NB4 (cell line): ENCODE data around the gene FAR1.

ENCODE experiments used
- DNase-seq: peaks from one replicate; pipeline ENCODE4 v3.0.0; 2010; ENCODE audit warnings: low read depth
- H3K4me3 ChIP-seq: one replicate; pipeline ENCODE4 v1.5.1; 2011; ENCODE audit warnings: mild to moderate bottlenecking, low read depth, low read length, moderate library complexity
- CTCF ChIP-seq: IDR thresholded peaks from one replicate; pipeline ENCODE4 v1.5.1; 2012; ENCODE audit warnings: low read depth, low read length
- MAX ChIP-seq: IDR thresholded peaks from 2 replicates; pipeline ENCODE4 v1.6.1; 2011; ENCODE audit warnings: low read depth, low read length
- MYC ChIP-seq: IDR thresholded peaks from 2 replicates; pipeline ENCODE4 v1.6.1; 2011; ENCODE audit warnings: low read depth, low read length
- POLR2A ChIP-seq: IDR thresholded peaks from 2 replicates; pipeline ENCODE4 v1.6.1; 2011; ENCODE audit warnings: mild to moderate bottlenecking; ENCODE audit not compliant: insufficient read length; ENCODE audit errors: extremely low read depth

The FAR1 gene

DNA sequence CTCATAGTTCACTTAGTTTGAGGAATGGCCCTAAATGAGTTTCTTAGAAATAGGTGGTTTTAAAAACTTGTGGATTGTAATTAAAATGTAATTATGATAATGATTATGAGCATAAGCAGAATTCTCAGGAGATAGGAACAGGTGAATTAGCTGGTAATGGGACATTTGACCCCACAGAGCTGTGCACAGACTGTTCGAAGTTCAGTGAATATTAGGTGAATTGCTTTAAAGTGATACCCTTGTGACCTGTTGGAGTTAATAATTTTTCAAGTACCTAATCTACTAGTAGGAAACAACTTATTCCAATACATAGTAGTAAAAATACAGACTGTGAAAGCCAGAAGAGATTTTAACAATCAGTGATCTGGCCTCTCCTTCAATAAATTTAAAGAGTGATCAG, 8.1 kb downstream of the FAR1 start:
- no peak for DNase-seq
- H3K4me3 ChIP-seq: no peak overlapping the region
- TF ChIP-seq MYC (no peak), POLR2A (no peak), MAX (no peak), CTCF (no peak)

- no peak overlapping the region for H3K4me3 ChIP-seq
- no peak for TF ChIP-seq MYC
- TF ChIP-seq CTCF: no peak
- no peak for TF ChIP-seq POLR2A
- no peak for TF ChIP-seq MAX
- DNase-seq: no peak
Observed at GRCh38 chr11:13679768-13680167, 11.3 kb downstream of the FAR1 start.

GRCh38 chr11:13680501-13681264, 12.2 kb downstream of the FAR1 start:
- H3K4me3 ChIP-seq: no peak overlapping the region
- DNase-seq: peak; percentile 60
- TF ChIP-seq MAX (no peak), POLR2A (no peak), MYC (no peak), CTCF (no peak)

DNA sequence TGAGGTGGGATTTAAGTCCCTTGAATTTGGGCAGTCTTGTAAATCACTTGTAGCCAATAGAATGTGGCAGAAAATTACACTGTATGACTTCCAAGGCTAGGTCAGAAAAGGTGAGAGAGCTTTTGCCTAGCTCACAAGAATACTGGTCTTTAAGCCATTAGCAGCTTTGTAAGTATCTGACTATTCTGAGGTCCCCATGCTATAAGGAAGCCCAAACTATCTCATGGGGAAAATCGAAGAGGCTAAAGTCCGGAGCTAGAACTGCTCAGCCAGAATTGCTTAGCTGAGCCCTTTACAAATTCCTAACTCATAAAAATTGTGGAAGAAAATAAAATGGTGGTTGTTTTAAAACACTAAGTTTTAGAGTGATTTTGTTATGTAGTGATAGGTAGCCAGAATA, 13.0 kb downstream of the FAR1 start:
- TF ChIP-seq MAX (no peak), MYC (no peak), POLR2A (no peak), CTCF (no peak)
- DNase-seq: no peak
- H3K4me3 ChIP-seq: no peak overlapping the region

DNA sequence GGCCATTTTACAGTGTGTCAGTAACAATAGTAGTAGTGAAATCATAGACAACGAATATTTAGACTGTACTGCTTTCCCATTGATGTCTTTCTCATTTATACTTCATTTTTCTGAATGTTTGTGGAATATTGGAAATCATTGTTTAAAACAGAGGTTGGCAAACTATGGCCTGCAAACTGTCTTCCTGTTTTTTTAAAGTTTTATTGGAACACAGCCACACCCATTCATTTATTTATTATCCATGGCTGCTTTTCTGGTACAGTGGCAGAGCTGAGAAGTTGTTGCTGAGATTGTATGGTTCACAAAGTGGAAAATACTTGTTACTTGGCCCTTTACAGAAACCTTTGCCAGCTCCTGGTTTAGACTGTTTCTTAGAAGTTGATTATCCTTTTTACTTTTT, 13.7 kb downstream of the FAR1 start:
- no peak overlapping the region for H3K4me3 ChIP-seq
- no peak for TF ChIP-seq POLR2A
- no peak for TF ChIP-seq CTCF
- no peak for DNase-seq

GRCh38 chr11:13685461-13686108, 17.1 kb downstream of the FAR1 start:
- TF ChIP-seq POLR2A: no peak
- TF ChIP-seq MAX: no peak
- TF ChIP-seq MYC: no peak
- TF ChIP-seq CTCF: no peak
- no peak for DNase-seq
- H3K4me3 ChIP-seq: no peak overlapping the region
